ENCODE measurements around the gene MAP3K14. TPM values are rescaled to one million over a fixed set of nuclear protein-coding genes. Genes with fewer than 3 reads are reported as not detected.
"Not testable (repeated sequence)": the region's sequence is repeated elsewhere in the genome, so short reads cannot be mapped to it uniquely, and the experiment has no call there.

Gene MAP3K14
- total RNA-seq, 4 donors from 2014 or later, result 18.0 to 62.8 (median 34.0) TPM

DNA sequence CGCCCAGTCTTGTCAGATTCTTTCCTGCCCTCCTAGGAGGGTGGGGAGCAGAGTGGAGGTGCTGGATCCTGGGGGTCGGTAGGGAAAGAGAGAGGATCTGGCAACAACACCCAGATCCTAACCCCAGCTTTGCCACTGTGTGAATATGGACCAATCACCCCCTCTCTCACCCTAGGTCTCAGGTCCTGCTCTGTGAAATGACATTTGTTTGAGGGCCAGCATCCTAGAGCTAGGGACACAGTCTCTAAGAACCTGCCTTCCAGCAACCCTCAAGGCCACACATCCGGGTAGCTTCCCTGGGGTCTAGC is 28.4 kb upstream of the MAP3K14 start:
- TF ChIP-seq POLR2A (IDR thresholded peaks at IDR 0.05), result no peak
- TF ChIP-seq, protein P1, sequence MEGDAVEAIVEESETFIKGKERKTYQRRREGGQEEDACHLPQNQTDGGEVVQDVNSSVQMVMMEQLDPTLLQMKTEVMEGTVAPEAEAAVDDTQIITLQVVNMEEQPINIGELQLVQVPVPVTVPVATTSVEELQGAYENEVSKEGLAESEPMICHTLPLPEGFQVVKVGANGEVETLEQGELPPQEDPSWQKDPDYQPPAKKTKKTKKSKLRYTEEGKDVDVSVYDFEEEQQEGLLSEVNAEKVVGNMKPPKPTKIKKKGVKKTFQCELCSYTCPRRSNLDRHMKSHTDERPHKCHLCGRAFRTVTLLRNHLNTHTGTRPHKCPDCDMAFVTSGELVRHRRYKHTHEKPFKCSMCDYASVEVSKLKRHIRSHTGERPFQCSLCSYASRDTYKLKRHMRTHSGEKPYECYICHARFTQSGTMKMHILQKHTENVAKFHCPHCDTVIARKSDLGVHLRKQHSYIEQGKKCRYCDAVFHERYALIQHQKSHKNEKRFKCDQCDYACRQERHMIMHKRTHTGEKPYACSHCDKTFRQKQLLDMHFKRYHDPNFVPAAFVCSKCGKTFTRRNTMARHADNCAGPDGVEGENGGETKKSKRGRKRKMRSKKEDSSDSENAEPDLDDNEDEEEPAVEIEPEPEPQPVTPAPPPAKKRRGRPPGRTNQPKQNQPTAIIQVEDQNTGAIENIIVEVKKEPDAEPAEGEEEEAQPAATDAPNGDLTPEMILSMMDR (IDR thresholded peaks at IDR 0.05 in 4 of 5, conservative IDR thresholded peaks at IDR 0.05 in 1 of 5), result no peak
- Histone ChIP-seq H3K36me3 (no peaks in the 10 kb centered on the region), H3K27me3 (no peaks in the 10 kb centered on the region), H3K4me3 (no peak overlapping the region), H3K4me1 (no peaks in the 10 kb centered on the region), H3K9me3 (no peaks in the 10 kb centered on the region), H3K27ac (peak overlapping the region in 1 of 4 donors; percentile 7)
- DNase-seq, result no peak
- no peak for ATAC-seq
- intact Hi-C loops (cut with DNase I; ENCODE audit: low total_unique reads), result no loop called here
- in situ Hi-C loops (cut with MboI; ENCODE audit: low sequenced_read_pairs in 4 of 4), result no loop called here

DNA sequence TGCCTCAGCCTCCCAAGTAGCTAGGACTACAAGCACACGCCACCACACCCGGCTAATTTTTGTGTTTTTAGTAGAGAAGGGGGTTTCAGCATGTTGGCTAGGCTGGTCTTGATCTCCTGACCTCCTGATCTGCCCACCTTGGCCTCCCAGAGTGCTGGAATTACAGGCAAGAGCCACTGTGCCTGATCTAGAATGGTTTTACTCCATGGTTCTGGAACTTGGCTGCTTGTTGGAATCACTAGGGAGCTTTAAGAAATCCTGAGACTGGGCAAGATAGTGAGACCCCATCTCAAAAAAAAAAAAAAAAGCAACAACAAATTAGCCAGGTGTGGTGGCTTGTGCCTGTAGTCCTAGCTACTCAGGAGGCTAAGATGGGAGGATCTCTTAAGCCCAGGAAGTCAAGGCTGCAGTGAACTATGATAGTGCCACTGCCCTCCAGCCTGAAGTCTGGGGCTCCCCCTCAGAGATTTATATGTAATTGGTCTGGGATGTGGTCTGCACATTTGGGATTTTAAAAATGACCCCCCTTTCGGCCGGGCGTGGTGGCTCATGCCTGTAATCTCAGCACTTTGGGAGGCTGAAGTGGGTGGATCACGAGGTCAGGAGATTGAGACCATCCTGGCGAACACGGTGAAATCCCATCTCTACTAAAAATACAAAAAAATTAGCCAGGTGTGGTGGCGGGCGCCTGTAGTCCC is 27.3 kb upstream of the MAP3K14 start:
- intact Hi-C loops (cut with DNase I; ENCODE audit: low total_unique reads); H3K9me3 ChIP-seq; in situ Hi-C loops (cut with MboI; ENCODE audit: low sequenced_read_pairs in 4 of 4); H3K36me3 ChIP-seq; H3K4me3 ChIP-seq; H3K27ac ChIP-seq; H3K27me3 ChIP-seq; ATAC-seq; DNase-seq; H3K4me1 ChIP-seq: not testable (repeated sequence)

DNA sequence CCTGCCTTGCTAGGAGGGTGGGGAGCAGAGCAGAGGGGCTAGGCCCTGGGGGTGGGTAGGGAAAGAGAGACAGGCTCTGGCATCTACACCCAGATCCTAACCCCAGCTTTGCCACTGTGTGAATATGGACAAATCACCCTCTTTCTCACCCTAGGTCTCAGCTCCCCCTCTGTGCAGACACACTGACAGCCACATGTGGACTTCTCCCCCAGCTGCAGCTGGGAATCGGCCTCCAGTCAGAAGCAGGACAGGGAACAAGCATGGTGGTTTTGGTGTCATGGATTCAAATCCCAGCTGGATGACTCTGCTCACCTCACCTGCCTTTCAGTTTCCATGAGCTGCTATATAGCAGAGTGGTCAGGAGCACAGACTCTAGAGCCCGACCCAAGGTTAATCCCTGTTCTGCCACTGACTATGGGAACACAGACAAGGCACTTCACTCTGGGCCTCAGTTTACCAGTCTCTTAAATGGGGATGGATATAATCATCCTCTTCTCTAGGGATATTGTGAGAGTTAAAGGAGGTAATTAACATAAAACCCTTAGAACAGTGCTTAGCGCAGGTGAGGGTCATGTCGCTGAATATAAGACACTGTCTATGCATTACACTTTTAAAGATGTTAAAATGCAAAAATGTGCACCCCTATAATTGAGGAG is 26.2 kb upstream of the MAP3K14 start:
- no peaks in the 10 kb centered on the region for H3K9me3 ChIP-seq
- ATAC-seq (no peak), DNase-seq (peak in 1 of 2 donors; percentile 3)
- H3K27ac ChIP-seq, result no peak overlapping the region
- H3K36me3 ChIP-seq, result no peaks in the 10 kb centered on the region
- no peaks in the 10 kb centered on the region for H3K27me3 ChIP-seq
- intact Hi-C loops (cut with DNase I; ENCODE audit: low total_unique reads) (no loop called here), in situ Hi-C loops (cut with MboI; ENCODE audit: low sequenced_read_pairs in 4 of 4) (no loop called here)
- TF ChIP-seq, protein P1 (IDR thresholded peaks at IDR 0.05 in 4 of 5, conservative IDR thresholded peaks at IDR 0.05 in 1 of 5), result no peak
- TF ChIP-seq POLR2A (IDR thresholded peaks at IDR 0.05), result no peak
- no peaks in the 10 kb centered on the region for H3K4me1 ChIP-seq
- H3K4me3 ChIP-seq, result no peak overlapping the region

DNA sequence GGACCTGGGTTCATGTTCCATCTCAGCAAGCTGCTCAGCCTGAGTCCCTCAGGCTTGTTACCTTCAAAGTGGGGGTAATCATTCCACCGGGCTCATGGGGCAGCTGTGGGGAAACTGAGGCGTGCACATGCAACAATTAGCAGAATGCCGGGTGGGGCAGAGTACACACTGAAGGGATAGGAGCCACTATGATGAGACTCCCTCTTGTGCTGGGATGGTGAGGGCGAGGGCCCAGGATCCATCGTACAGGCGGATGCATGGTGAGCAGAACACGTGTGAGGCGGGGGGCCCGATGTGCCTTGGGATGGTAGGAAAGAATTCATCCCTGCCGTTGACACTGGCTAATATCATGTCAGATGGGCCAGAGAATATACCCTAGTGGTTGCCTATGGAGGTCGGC is 25.5 kb upstream of the MAP3K14 start:
- TF ChIP-seq POLR2A (IDR thresholded peaks at IDR 0.05), result no peak
- TF ChIP-seq, protein P1 (IDR thresholded peaks at IDR 0.05 in 4 of 5, conservative IDR thresholded peaks at IDR 0.05 in 1 of 5), result no peak
- H3K27ac ChIP-seq, result no peak overlapping the region
- no peaks in the 10 kb centered on the region for H3K27me3 ChIP-seq
- no peaks in the 10 kb centered on the region for H3K36me3 ChIP-seq
- no peaks in the 10 kb centered on the region for H3K4me1 ChIP-seq
- in situ Hi-C loops (cut with MboI; ENCODE audit: low sequenced_read_pairs in 4 of 4) (no loop called here), intact Hi-C loops (cut with DNase I; ENCODE audit: low total_unique reads) (no loop called here)
- DNase-seq (peak in 1 of 2 donors; percentile 5), ATAC-seq (no peak)
- H3K4me3 ChIP-seq, result no peak overlapping the region
- H3K9me3 ChIP-seq, result no peaks in the 10 kb centered on the region

DNA sequence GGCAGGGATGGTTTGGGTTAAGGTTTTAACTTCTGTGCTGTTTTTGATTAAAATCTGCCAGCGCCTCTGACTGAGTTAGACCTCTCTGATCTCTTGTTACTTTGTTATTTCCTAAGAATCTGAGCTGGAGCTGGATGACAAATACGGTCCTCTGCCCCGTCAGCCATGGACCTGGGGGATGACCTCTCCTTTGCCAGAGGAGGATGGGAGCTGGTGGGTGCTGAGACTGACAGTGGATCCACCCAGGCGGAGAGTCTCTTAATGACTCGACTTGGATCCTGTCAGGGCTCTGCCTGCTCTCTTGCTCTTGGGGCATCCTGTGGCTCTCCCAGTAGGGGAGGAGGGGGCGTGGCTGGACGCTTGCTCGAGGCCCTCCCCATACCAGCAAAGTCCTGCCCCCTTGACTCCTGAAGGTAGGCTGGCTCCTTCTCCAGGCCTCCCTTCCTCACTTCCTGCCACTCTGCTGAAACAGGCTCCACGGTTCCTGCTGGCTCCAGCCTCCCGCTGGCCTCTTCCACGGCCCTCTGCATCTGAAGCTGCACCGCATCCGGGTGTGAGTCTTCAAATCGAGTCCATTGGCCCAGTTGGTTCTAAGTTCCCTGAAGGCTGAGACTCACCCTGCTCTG is 24.8 kb upstream of the MAP3K14 start:
- H3K4me1 ChIP-seq, result no peaks in the 10 kb centered on the region
- peak in 1 of 2 donors; percentile 12 for ATAC-seq

More for the DNA sequence above, 24.8 kb upstream of the MAP3K14 start:
- peak overlapping the region in 3 of 4 donors; percentile 11 to 68 (median 36) for H3K27ac ChIP-seq
- no peaks in the 10 kb centered on the region for H3K9me3 ChIP-seq
- H3K36me3 ChIP-seq, result no peaks in the 10 kb centered on the region
- no peak for TF ChIP-seq POLR2A (IDR thresholded peaks at IDR 0.05)
- TF ChIP-seq, protein P1 (IDR thresholded peaks at IDR 0.05 in 4 of 5, conservative IDR thresholded peaks at IDR 0.05 in 1 of 5), result no peak
- no peak overlapping the region for H3K4me3 ChIP-seq
- peak in 1 of 2 donors; percentile 33 for DNase-seq
- no peaks in the 10 kb centered on the region for H3K27me3 ChIP-seq
- in situ Hi-C loops (cut with MboI; ENCODE audit: low sequenced_read_pairs in 4 of 4) (no loop called here), intact Hi-C loops (cut with DNase I; ENCODE audit: low total_unique reads) (no loop called here)

Data from gastrocnemius medialis (tissue), 4 donors.